Activated naive CD4-positive, alpha-beta T cell (primary cell): ENCODE results near the gene IRS2.

Experiments
- DNase-seq, 4 experiments: peaks; one replicate each; lab custom pipeline; 2025; lab: John Stamatoyannopoulos, UW

IRS2 gene

DNA sequence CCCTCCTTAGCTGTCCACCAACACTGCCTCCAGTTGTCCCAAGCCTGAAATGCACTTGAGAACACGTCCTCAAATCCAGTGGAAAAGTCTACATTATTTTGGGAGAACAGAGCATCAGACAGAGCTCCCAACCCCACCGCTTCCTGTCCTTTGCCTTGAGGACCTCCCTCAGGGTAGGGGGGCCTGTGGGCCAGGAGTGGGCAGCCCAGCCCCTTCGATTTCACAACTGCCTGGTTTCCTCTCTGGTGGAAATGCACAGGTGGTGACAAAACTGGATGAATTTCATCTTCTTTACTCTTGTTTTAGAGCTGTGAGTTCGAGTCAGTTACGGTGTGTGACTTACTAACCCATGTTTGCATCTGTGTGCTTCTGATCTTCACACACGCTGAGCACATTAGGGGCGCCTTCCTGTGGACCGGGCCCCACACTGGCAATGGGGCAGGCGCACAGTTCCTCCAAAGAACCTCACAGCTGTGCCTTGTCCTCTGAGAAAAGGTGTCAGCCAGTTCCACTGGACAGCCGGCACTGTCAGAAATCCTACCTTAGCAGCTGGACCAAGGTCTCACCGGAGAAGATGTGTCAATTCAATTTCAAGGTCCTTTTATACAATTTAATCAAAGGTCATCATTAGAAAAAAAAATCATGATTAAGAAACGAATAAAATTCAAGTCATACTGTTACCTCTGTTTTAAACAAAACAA lies 80.2 kb downstream of the IRS2 start:
- no peak for DNase-seq

DNA sequence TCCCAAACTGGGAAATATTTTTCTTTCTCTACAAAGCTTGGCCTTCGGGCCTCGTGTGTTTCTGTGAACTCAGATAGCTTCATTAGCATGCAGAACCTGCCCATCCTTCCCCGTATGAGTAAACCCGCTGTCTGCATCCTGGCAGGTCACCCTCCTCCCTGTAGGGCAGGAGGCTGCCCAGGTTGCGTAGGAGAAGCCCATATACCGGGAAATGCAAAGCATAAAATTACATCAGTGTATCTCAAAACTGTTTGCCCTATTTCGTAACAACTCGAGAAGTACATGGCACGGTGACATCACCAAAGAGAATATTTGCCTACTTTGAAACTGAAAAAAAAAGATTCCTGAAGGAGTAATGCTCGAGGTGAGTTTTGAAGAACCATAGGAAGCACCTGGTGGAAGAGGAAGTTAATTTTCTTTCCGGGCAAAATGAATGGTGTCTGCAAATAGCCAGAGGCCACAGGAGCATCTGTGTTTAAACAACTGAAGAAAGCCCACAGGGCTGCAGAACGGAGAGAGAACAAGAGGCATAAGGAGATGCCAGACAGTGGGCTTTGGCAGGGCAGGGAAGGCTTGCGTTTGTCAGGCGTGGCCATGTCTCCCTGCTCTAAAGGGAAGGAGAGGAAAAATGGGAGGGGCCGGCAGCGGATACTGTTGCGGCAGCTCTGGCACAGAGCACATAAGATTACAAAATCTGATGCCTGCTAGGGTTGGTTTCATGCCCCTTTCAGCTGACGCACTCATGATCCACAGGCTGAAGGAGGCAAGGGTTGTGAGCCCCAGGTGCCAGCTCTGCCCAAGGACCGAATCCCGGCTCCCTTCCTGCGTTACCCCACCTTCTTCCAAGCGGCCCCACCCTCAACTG lies 81.4 kb downstream of the IRS2 start:
- DNase-seq: no peak

DNA sequence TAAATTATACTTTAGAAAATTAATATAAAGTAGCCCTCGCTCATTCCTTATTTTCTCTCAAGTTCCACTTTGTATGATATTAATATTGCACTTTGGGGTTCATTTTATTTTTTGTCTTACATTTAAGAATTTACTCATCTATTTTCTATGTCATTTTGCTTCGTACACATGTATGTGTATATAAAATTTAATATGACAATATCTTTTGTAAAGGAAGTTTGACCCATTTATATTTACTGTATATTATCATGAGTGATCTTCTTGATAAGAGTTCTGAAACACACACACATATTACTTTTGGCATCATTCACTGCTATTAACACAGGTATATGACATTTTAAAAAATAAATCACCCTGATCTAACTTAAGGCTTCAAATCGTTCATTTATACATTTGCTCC lies 83.1 kb downstream of the IRS2 start:
- no peak for DNase-seq
